ENCODE results near the gene CAP2.

DNA sequence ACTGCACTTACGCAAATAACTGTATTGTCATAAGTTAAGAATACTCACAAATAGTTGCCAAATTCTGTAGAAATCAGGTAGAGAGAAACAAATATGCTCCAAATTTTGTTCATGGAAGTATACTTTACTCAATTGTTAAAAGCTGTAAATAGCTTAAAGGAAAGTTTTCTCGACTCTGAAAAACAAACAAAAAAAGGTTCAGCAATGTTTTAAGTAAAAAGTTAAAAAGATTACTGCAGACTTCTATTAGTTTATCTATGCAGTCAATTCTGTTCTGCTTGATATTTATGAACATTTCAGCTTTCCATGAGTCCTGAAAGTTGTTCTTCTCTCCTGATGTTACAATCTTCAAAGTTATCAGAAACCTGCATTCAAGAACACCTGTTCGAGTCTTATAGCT, 169.2 kb downstream of the CAP2 start:
- TF ChIP-seq, protein P1, sequence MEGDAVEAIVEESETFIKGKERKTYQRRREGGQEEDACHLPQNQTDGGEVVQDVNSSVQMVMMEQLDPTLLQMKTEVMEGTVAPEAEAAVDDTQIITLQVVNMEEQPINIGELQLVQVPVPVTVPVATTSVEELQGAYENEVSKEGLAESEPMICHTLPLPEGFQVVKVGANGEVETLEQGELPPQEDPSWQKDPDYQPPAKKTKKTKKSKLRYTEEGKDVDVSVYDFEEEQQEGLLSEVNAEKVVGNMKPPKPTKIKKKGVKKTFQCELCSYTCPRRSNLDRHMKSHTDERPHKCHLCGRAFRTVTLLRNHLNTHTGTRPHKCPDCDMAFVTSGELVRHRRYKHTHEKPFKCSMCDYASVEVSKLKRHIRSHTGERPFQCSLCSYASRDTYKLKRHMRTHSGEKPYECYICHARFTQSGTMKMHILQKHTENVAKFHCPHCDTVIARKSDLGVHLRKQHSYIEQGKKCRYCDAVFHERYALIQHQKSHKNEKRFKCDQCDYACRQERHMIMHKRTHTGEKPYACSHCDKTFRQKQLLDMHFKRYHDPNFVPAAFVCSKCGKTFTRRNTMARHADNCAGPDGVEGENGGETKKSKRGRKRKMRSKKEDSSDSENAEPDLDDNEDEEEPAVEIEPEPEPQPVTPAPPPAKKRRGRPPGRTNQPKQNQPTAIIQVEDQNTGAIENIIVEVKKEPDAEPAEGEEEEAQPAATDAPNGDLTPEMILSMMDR (IDR thresholded peaks at IDR 0.05), result no peak
- no peak for TF ChIP-seq POLR2A (IDR thresholded peaks at IDR 0.05)
